GM18505 (cell line): ENCODE results near the gene STAC3.

Source experiments
- ATAC-seq: cut with Tn5 transposase; IDR thresholded peaks from one replicate; pipeline ENCODE4 v1.9.1; 2021; ENCODE audit not compliant: unreplicated experiment
- POLR2A ChIP-seq: IDR thresholded peaks from 4 replicates; pipeline ENCODE4 v1.6.1; 2011; ENCODE audit warnings: borderline replicate concordance; ENCODE audit not compliant: insufficient read depth, insufficient read length; ENCODE audit errors: extremely low read depth

Gene STAC3

GRCh38 chr12:57211791-57212700, 38.9 kb downstream of the STAC3 start:
- ATAC-seq = no peak
- TF ChIP-seq POLR2A = no peak

GRCh38 chr12:57210926-57211692, 39.9 kb downstream of the STAC3 start:
- no peak for ATAC-seq
- TF ChIP-seq POLR2A = no peak

GRCh38 chr12:57210461-57210860, 40.5 kb downstream of the STAC3 start:
- no peak for ATAC-seq
- TF ChIP-seq POLR2A = no peak

GRCh38 chr12:57209916-57210315, 41.1 kb downstream of the STAC3 start:
- no peak for ATAC-seq
- TF ChIP-seq POLR2A = no peak

- no peak for TF ChIP-seq POLR2A
- ATAC-seq = no peak
These were observed 42.2 kb downstream of the STAC3 start for GRCh38 chr12:57208631-57209282.

GRCh38 chr12:57207731-57208630, 43.0 kb downstream of the STAC3 start:
- no peak for ATAC-seq
- TF ChIP-seq POLR2A = no peak

GRCh38 chr12:57205931-57206330, 45.1 kb downstream of the STAC3 start:
- TF ChIP-seq POLR2A = no peak
- ATAC-seq = no peak

GRCh38 chr12:57205186-57205585, 45.8 kb downstream of the STAC3 start:
- no peak for ATAC-seq
- no peak for TF ChIP-seq POLR2A

- ATAC-seq = no peak
- no peak for TF ChIP-seq POLR2A
These were observed 46.5 kb downstream of the STAC3 start for GRCh38 chr12:57204454-57204853.

- no peak for ATAC-seq
- TF ChIP-seq POLR2A = no peak
These were observed 47.2 kb downstream of the STAC3 start for GRCh38 chr12:57203791-57204190.

GRCh38 chr12:57203201-57203600, 47.8 kb downstream of the STAC3 start:
- no peak for TF ChIP-seq POLR2A
- ATAC-seq = no peak

GRCh38 chr12:57202321-57202720, 48.7 kb downstream of the STAC3 start:
- ATAC-seq = no peak

More at GRCh38 chr12:57202321-57202720, 48.7 kb downstream of the STAC3 start:
- no peak for TF ChIP-seq POLR2A
